Activated CD4-positive, alpha-beta T cell treated with anti-CD3 and anti-CD28 coated beads for 4 hours (primary cell): Measurements from ENCODE around the gene WWC1.

Source experiments
- DNase-seq, 2 donors: peaks; one replicate each; pipeline ENCODE4 v3.0.0-alpha.2; 2020

Gene WWC1

DNA sequence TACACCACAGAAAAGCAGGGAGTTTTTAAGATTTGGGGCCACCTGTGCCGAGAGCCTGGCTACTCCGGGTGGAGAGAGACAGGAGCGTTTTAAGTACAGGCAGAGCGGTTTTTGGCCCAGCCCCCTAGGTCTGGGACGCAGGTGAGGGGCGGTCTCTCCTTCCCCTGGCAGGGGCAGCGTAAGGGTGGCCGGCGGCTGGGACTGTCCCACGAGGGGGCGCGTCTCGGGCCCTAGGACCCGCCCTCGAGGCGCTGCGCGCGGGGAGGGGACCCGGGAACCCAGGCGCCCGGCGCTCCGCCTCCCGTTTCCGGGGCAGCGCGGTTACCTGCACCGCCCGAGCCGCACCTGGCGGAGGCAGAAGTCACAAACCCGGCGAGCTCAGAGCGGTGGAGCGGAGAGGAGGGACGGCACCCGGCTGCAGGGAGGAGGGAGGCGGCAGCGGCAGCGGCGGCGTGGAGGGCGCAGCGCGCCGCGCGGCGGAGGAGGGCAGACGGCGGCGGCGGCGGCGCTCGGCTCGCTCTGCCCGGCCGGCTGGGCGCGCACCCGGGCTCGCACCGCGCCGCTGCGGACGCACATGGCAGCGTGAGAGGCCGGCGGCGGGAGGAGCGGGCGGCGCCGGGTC, at the start of gene WWC1:
Gene WWC1, plus strand, starts transcription at position 304 of the 622 bp plus-strand sequence. CDS start 508 bp downstream, outside the sequence.
- peak; percentile 46 to 73 for DNase-seq

DNA sequence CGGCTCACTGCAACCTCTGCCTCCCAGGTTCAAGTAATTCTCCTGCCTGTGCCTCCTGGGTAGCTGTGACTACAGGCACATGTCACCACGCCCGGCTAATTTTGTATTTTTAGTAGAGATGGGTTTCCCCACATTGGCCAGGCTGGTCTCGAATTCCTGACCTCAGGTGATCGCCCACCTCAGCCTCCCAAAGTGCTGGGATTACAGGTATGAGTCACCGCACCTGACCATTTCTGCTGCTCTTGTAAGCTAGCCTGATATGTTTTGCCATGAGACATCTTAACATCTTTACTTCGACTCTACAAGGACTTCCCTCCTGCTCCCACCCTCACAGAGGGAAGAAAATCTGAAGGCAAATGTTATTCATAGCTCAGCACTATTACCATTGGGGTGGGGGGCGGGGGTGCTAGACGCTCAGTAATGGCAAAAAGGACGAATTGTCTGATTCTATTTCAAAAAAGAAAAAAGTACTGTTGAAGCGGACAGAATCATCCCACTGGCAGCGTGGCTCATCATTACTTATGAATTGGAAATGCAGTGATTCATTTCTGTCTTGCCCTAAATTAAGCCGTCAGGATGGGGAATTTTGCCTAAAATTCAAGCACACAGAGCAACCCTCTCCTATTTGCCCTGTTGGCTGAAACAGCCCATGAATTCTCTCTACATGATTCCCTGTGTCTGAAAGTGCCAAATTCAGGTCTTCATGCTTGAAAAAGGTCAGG, 46.4 kb upstream of the WWC1 start:
- DNase-seq: no peak

DNA sequence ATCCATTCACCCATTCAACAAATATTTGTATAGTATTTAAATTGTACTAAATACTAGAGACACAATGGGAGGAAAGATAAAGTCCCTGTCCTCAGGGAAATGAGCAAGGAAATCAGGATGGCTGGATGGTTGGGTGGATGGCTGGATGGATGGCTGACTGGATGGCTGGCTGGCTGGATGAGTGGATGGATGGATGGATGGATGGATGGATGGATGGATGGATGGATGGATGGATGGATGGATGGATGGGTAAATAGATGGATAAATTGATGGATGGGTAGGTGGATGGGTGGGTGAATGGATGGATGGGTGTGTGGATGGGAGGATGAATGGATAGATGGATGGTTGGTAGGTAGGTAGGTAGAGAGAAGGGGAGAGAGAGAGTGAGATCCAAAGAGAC, 41.5 kb upstream of the WWC1 start:
- no peak for DNase-seq

DNA sequence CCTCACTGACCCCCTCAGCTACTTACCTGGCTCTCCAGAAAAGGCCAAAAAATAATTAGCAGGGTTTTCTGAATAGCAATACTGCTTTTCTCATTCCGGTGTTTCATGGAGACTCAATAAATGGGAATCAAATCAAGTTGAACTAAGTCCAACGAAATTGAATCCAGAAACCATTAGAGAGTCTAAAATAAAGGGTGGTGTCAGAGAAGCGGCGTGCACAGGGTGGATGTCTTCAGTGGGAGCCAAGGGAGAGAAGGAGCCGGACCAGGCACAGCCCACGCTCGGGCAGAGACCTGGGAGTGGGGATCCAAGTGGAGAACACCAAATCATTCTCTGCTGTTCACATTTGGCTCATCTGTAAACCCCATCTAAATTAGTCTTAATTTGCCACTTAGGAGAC, 40.2 kb upstream of the WWC1 start:
- no peak for DNase-seq

DNA sequence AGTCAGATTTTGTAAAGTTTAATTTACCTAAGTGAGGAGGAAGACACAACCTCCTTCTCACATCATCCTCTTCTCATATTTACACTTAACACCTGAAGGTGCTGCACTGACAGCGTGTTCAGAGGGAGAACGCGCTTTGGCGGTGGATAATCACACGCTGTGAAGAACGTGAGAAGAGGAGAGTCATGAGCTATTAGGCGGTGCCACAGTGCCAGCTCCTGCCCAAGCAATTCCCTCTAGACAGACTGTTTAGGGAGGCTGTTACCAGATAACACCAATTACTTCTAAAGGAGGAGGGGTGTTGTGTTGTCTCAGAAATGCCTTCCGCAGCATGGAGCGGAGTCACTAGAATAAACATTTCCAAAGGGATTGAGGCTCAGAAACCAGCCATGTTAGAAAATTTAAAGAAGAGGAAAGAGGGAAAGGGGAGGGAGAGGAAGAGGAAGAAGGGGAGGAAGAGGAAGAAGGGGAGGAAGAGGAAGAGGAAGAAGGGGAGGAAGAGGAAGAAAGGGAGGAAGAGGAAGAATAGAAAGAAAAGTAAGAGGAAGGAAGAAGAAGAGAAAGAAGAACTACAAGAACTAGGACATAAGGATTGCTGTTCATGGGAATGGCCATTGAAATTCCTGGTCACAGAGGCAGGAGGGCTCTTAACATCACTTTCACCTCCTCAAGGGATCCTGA, 37.3 kb upstream of the WWC1 start:
- no peak for DNase-seq

DNA sequence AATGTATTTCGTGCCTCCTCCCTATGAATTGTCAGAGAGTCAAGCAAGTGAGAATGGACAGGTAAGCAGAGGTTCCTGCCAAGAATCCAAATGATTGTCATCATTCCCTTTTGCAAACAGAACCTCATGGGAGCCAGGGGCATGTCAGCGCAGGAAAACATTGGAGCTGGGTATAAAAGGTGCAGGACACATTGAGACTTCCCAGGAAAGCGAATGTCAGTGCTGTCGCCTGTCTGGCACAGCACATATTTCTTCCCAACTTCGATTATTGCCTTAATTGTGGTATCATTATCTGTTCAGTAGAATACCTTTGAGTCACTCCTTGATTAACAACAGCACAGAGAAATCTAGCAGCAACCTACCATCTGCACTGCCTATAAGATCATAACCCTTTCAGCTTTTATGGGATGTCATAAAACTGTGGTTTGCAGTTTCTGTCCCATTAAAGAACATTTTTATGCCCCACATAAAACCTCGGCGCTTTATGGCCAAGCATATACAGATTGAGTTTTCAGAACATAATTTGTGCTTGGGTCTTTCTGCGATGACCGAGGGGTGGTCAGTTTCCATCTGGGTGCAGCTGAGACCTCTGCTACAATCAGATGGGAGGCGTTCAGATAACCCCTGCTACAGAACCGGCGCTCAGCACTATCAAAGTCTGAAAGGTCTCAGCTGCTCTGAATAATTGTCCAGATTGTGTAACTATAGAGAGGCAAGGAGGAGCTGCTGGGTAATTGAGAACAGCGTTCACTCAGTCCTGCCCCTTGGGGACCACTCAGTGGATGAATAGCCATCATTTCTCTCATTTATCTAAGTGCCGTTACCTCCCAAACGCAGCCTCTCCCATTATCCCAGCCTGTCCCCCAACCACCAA, 30.9 kb upstream of the WWC1 start:
- DNase-seq: no peak

DNA sequence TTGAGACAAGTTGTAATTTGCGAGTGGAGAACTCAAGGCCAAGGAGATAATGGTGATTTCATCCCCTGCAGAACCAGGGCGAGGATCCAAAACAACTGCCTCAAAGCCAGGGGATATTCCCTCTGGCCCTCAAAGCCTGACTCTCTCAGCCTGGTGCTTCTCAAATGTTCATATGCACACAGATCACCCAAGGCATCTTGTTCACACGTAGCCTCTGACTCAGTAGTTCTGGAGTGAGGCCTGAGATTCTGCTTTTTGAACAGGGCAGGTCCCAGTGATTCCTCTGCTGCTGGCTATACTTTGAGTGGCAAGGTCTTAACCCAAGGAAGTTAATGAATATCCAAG, 30.2 kb upstream of the WWC1 start:
- DNase-seq: no peak

DNA sequence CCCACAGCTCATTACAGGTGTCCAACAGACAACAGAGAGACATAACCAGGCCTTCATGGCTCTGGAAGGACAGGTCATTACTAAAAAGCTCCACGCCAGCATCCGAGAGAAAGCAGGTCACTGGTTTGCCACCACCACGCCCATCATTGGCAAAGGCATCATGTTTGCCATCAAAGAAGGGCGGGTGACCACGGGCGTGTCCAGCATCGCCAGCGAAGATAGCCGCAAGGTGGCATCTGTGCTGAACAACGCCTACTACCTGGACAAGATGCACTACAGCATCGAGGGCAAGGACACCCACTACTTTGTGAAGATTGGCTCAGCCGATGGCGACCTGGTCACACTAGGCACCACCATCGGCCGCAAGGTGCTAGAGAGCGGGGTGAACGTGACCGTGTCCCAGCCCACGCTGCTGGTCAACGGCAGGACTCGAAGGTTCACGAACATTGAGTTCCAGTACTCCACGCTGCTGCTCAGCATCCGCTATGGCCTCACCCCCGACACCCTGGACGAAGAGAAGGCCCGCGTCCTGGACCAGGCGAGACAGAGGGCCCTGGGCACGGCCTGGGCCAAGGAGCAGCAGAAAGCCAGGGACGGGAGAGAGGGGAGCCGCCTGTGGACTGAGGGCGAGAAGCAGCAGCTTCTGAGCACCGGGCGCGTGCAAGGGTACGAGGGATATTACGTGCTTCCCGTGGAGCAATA, 29.3 kb upstream of the WWC1 start:
- no peak for DNase-seq

DNA sequence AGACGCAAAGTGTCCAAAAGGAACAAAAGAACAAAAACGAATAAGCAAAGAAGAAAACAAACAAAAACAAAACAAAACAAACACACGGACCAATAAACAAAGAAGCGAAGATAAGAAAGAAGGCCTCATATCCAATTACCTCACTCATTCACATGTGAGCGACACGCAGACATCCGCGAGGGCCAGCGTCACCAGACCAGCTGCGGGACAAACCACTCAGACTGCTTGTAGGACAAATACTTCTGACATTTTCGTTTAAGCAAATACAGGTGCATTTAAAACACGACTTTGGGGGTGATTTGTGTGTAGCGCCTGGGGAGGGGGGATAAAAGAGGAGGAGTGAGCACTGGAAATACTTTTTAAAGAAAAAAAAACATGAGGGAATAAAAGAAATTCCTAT, 28.3 kb upstream of the WWC1 start:
- DNase-seq: no peak

DNA sequence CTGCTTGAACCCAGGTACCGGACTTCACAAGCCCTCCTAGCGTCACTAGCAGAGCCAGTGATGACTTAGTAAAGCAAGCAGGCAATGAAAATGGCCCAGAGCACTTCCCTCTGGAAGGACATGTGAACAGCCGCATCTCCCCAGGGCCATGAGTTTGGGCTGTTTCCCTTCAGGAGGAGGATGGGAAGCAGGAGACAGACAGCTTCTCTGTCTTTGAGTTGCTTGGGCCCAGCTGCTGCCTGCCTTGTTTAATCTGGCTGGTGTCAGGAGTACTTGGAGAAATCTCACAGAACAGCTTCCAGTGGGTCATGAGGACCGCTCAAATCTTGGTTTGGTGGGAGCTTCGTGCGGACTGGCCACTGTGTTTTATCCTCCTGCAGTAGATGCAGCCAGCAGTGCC, 25.4 kb upstream of the WWC1 start:
- DNase-seq: no peak

DNA sequence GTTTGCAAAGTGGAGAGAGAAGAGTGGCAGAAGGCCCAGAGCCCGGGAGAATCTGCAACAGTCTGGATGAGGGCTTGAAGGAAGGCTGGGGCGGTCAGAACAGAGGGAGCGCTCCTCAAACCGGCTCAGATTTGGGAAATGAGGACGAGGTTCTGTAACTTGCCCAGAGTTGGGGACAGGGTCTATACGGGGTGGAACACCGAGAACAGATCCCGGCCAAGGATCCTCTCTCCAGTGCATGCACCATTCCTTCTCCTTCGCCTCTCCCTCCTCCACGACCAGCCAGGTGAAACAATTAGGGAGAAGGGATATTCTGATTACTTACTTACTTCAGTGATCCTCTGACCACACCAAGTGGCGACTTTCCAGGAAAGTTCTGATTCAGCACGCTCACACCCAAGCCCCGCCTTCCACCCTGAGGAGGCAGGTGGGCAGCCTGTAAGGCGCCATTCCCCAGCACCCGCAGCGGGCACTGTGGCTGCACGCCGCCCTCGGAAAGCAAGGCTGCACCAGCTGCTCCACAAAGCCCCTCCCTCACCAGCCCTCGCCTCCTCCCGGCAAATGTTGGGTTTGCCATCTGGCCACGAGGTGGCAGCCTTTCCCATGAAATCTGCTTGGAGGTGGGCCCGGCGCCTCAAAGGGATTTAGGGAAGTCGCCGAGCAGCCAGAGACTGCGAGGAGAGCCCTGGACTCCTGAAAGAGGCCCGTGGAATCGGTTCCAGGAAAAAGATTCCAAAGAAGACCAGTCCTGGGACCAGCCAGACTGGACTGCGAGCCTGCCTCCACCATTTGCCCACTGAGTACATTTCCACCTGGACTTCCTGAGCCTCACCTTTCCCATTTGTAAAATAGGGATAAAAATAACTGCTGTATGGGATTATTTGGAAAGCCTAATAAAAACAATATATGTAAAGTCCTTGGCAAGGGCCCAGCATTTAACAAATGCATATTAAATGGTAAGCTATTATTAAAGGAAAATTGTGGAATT, 22.2 kb upstream of the WWC1 start:
- peak; percentile 58 to 79 for DNase-seq

DNA sequence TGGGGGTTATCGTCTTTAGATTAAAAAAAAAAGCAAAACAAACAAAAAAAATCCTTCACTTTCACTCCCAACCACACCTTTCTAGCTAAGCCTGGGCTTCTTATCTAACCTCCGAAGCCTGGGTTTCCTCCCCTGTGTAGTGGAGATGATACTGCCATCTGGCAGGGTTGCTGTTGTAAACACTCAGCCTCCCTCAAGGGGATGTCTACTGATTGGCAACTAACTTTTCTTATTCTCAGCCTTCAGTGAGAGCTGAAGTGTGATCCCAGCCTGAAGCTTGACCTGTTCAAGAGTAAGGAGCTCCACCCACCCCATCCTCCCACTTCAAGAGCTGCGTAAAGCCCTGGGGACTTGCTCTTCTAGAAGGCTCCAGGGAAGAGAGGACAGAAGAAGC, 21.5 kb upstream of the WWC1 start:
- DNase-seq: no peak

DNA sequence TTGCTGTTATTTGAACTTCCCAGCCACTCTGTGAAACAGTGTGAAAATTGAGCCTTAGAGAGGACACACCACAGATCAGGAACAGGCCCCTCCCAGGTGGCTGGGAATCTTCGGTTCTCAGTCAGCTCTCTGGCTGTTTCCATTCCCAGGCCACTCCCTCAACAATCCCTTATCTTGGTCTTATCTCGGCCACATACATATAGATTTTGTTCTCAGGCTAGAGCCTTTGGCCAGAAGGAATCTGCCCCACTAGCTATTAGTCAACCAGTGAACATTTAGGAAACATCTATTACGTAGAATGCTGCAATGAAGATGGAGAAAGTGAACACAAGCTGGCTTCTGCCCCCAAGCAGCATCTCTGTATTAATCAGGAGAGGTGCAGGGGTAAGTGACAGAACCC, 21.0 kb upstream of the WWC1 start:
- no peak for DNase-seq

DNA sequence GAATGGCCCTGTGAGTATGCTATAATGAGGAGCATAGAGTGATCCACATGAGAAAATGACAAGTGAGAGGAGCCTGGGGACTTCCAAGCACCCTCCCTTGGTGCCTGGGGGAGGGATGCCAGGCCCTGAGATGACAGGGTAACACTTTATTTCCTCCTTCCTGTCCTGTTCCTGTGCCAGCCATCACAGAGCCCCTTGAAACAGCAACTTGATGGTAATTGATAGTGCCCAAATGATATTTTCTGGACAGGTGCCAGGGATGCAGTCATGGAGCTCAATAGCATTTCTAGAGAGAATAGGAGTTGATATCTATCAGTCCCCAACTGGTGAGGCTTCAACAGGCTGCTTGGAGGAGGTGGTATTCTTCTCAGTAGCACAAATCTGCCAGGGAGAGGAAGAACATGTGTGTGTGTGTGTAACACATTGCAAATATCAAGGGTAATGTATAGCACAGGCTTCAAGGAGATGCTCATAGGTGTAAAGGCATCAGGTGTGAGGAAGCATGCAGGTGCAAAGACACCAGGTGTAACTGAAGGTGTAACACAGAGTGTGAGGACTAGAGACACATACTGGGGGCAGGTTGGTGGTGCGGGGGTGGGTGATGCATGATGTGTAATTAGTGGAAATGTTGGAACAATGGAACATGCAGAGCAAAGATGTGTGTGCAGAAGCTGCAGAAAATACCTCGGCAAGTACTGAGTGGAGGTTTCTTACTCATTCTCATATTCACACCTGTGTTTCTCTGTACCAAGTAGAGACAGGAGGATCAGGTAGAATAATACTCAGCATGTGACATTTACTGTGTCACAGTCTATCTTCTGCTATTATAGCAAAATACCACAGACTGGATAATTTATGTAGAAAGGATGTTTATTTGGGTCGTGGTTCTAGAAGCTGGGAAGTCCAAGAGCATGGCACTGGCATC, 18.1 kb upstream of the WWC1 start:
- no peak for DNase-seq

DNA sequence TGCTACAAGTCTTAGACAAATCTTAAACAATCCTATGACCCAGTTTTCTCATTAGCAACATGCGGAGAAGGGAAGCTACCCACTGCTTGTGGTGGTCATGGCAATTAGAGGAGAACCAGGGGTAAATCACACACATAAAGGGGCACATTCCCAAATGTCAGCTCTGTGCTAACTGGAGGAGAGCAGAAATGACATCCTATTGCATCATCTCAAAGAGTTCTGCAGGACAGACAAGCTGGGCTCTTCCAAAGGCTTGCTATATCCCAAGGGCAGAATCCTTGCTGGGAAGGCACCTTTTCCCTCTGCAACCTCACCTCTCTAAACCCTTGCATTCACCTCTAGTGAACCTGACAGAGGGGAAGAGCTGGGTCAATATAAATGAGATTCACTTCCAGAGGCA, 17.0 kb upstream of the WWC1 start:
- no peak for DNase-seq

DNA sequence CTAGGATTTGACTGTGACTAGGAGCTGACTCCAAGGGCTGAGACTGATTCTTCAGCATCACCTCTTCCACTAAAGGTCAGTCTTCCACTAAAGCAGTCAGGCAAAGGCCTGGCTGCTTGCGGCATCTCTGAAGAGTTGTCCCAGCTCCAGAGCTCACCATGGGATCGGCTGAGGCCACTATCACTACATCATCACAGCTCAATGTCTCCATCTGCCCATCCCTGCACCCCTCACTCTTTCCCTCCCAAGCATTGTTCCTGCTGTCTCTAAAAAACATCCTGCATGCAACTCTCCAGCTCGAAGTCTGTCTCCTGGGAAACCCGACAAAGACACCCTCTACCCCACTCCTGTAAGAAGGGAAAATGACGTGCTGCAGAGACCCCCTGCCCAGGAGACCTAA, 15.5 kb upstream of the WWC1 start:
- DNase-seq: no peak

DNA sequence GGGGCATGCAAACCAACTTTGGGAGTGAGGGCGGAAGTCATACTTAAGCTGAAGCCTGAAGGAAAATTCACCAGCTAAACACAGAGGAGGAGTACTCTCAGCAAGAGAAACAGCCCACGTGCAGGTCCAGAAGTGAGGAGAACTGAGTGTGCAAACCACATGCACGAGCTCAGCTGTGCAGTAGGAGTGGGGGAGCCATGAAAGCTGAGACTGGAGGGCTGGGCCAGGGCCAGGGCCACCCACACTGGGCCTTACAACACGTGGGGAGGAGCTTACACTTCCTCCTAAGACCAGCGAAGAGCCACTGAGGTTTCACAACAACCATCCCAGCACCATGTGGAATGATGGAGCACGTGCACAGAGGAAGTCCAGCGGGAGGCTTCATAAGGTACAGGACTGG, 9.3 kb upstream of the WWC1 start:
- DNase-seq: no peak

DNA sequence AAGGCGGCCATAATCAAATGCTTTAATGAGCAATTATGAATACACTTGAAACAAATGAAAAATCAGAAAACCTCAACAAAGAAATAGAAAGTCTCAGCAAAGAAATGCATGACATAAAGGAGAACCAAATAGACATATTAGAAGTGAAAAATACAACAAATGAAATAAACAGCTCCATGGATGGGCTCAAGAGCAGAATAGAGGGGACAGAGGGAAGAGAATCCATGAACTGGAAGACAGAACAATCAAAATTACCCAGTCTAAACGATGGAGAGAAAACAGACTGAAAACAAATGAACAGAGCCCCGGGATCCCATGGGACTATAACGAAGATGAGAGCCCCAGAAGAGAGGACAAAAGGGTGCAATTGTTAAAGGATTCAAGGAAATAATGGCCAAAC, 6.6 kb upstream of the WWC1 start:
- no peak for DNase-seq

DNA sequence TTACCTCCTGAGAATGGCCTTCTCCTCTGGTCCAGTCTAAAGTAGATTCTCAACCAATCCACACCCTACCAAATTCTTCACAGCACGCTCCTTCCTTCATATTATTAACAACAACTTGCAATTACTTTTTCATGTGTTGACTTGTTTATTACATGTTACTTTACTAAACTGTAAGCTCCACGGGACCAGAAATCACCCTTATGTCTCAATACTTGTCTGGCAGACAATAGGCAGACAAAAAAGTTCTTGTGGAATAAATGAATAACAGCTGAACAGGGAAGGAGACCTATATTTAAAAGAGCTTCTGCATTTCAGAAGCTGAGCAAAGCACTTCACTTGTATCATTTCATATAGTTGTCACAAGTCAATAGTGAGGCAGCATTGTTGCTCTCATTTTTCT, 5.7 kb upstream of the WWC1 start:
- DNase-seq: no peak

DNA sequence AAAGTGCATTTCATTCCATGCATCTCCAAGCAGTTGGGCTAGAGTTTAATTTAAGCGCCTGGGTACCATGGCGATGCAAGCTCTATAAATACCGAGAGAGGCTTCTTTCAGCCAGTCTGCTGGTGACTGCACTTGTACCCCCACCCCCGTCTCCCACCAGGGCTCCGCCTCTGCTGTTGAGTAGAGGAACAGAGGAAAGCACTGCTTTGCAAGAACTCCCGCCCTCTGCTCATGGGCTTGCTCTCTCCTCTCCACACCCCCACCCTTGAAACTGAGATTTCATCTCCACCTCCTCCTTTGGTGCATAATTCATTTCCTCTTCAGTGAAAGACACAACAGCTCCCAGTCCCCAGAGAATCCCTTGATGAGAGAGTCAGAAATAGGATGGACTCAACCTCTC, 5.1 kb upstream of the WWC1 start:
- DNase-seq: no peak
